ENCODE measurements around the gene HECW1.
"Not testable (repeated sequence)": the region's sequence is repeated elsewhere in the genome, so short reads cannot be mapped to it uniquely, and the experiment has no call there.

HECW1 gene

DNA sequence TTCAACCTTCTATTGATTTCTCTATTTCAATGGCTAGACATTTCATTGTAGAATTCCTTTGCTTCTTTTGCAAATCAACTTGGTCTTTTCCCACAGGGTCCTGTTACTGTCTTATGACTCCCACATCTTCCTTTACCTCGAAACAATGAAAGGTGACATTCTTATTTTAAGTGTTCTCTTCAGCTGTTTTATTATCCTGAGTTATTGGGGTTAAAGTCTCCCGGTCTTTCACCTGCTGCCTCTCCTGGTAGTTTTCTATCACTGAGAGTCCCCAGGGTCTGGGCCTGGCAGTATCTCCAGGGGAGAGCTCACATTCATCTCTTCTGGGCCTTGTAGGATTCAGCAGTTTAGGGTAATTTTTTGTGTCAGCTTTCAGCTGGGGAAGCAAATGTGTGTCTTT is 95.8 kb downstream of the HECW1 start:
- no peak for DNase-seq (ENCODE audit: low read depth in 2 of 2)

DNA sequence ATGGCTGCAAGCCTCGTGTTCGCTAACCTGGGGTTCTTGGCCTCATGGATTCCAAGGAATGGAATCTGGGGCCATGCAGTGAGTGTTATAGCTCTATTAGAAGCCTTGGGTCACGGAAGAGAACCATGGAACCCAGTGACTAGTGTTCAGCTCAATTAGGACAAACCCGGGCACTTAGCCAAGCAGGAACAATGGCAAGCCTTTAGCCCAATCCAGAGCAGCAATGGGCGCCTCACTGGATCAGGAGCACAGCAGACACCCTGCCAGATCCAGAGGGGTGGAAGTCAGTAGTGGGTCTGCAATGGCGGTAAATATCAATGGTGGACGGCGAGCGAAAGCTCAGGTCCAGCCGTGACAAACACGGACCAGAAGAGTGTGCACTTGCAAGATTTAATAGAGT is 98.1 kb downstream of the HECW1 start:
- DNase-seq (ENCODE audit: low read depth in 2 of 2): not testable (repeated sequence)

DNA sequence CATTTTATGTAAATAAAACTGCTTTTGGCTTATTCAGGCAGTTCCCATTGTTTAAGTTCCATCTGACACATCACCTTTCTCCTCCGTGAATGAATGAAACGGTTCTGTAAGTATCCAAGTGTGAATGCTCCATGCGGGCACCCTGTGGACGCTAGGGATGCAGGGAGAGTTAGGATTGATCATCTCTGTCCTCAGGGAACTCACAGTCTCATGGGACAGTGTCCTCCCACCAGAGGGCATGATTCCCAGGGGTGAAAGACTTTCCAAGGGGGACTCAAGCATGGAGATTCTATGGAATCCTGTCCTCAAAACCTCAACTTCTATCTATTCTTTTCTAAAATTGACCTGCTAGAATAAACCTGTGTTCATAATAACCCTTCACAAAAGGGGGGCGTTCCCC is 98.8 kb downstream of the HECW1 start:
- no peak for DNase-seq (ENCODE audit: low read depth in 2 of 2)

DNA sequence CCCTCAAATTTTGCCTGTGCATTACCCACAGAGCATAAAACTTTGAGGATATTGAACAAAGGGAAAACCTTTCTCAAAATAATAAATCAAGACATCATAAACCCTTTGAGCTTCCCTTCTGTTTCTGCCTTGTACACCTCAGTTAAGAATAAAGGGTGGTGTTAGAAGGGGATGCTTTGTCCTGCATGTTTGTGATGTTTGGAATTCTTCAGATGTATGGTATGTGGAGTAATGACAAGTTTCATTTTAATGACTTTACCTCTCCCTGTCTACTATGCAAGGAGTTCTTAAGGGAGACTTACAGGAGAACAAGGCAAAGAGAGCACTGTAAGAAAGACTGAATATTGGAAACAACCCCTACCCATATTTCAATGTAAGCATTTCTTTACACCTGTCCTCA is 99.2 kb downstream of the HECW1 start:
- no peak for DNase-seq (ENCODE audit: low read depth in 2 of 2)

DNA sequence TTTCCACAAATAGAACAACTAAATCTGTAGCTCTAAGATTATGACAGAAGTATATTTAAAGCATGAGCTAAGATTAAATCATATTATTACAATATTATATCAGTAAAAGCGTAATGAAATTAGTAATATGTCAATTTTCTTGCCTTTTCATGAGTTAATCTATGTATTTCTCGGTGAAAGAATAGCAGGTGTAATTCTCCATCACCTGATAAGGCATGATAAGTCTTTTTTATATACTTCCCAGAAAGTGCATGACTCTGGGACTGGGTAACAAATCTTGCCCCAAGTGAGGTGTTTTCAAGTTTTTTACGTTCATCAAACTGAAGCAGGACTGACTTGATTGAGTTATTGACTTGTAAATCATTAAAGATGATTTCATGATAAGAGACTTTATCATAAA is 100.5 kb downstream of the HECW1 start:
- no peak for DNase-seq (ENCODE audit: low read depth in 2 of 2)

DNA sequence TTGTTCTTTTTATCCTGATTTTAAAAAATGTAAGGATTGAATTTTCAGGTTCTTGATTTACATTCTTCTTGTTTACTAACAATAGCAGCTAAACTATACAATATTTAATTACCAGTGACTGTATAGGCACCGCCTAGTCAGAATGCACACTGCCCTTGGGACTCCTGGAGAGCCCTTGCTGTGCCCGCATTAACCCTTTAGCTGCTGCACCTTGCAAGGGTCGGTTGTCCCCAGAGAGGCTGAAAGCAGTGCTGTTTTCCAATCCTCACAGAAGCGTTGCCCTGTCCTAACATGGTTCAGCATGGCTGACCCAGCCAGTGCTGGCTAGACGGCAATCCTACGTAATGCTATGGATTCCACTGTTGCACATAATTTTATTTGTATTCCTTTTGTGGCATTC is 102.6 kb downstream of the HECW1 start:
- no peak for DNase-seq (ENCODE audit: low read depth in 2 of 2)

DNA sequence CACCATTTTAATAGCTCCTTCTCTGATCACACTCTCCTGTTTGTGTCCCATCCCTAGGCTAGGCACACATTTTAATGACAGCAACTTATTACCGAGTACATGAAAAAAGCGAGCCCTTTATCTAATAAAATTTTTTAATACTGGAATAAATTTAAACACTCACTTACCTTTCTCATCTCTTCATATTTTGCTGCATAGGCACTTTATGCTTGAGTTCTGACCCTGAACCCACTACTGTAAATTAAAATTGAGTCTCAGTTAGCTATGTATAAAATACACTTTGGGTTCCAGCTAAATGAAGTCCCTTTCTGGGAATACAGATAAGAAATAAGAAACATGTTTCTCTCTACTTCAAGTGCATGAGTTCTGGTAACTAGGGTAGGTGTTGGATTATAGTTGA is 104.6 kb downstream of the HECW1 start:
- no peak for DNase-seq (ENCODE audit: low read depth in 2 of 2)

DNA sequence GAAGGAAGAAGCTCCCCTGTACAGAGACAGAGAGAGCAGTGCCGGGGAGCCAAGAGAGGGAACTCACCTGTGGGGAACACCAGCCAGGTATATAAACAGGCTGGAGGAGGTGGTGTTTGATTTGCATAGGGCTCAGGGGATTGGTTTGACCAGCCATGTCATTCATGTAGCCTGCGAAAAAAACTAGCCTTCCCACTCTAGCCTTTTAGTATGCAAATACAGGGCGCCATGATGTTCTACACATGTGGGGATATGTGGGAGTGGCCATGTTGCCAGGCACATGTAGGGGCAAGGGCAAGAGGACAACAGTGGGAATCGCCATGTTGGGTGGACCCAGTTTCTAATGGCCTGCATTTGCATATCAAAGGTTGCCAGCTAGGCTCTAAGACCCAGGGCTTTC is 106.5 kb downstream of the HECW1 start:
- not testable (repeated sequence) for DNase-seq (ENCODE audit: low read depth in 2 of 2)

DNA sequence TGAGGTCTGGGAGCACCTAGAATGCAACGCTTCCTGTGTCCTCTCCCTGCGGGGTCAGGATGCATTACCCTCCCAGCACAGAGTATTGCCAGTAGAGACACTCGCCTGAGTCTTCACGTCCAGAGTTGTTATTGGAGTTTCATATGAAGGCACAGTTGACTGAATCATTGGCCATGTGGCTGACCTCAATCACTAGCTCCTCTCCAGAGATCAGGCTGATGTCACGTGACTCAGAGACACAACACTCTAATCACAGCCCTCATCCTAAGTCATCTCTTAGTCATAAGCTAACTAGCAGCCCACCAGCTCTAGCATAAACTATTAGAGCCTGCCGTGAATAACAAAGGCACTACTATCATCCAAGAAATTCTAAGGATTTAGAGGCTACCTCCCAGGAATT is 107.8 kb downstream of the HECW1 start:
- no peak for DNase-seq (ENCODE audit: low read depth in 2 of 2)

DNA sequence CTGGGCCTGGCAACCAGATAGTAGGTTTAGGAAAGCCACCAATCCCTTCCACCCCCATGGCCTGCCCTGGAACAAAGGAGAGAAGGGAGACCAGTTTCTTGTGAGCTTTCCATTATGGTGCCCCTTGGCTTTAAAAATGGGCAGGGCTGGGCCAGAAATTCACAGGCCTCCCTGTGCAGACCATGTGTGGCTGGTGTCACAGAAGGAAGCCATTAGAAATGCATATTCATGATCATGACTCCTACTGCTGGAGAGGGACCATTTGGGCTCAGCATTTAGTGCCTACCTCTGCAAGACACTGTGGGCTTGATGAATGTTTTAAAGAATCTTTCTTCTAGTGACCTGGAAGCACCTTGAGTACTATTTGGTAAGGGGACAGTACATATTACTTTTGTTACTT is 108.3 kb downstream of the HECW1 start:
- DNase-seq (ENCODE audit: low read depth in 2 of 2): no peak

DNA sequence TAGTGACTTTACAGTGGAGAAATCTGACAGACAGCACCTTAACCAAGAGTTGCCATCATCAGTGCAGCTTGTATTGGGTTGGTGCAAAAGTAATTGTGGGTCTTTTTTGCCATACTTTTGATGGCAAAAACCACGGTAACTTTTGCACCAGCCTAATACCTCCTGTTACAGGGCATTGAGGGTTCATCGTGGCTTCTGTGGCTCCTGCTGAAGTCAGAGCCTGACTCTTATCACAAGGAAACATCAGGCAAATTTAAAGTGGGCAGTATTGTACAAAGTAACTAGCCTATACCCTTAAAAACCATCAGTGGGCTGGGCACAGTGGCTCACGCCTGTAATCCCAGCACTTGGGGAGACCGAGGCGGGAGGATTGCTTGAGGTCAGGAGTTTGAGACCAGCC is 117.4 kb downstream of the HECW1 start:
- no peak for DNase-seq (ENCODE audit: low read depth in 2 of 2)

DNA sequence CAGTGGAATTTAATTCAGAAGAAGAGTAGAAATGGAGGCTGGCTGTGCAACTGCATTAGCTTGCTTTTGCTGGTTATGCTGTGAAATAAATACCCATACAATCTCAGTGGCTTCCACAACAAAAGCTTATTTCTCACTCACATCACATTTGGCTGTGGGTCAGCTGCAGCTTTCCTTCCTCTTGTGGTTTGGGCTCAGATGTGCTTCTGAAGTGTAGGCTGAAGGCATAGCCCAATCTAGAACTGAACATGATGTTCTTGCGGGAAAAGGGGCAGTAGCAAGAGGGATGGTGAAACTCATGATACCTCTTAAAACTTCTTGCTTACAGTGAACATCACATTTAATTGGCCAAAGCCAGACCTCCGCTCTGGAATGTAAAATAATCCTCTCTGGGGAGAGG is 119.9 kb downstream of the HECW1 start:
- no peak for DNase-seq (ENCODE audit: low read depth in 2 of 2)

DNA sequence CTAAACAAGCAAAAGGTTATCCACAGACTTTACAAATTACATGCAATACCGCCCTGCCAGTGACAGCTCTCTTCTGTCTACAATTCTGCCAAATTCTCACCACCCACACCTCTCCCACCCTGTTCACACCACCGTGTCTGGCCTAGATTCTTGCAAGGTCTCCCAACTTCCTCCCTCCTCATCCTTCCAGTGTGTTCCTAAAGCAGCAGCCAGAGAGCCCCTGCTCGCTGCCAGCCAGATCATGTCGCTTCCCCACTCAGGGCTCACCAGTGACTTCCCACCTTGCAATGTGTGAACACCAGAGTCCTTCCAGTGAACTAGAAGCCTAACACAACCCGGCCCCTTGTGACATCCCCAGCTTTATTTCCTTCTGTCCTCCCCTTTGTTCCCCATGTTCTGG is 121.6 kb downstream of the HECW1 start:
- no peak for DNase-seq (ENCODE audit: low read depth in 2 of 2)

DNA sequence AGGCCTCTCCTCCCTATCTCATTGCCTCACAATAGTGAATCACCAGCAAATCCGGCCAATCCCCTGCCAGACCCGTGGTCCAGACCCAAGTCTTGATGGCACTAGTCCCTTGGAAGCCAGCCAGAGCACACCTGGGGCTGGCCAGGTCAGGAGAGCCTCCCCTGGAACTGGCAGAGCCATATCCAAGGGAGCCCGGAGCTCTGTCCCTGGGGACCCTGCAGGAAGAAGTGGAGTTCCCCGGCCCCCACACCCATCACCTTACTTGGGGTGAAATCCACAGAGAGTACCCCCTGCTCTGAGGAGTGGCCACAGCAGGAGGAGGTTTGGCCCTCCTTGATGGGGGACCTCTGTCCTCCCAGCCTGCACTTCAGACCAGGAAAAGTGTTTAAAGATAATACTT is 122.5 kb downstream of the HECW1 start:
- no peak for DNase-seq (ENCODE audit: low read depth in 2 of 2)

DNA sequence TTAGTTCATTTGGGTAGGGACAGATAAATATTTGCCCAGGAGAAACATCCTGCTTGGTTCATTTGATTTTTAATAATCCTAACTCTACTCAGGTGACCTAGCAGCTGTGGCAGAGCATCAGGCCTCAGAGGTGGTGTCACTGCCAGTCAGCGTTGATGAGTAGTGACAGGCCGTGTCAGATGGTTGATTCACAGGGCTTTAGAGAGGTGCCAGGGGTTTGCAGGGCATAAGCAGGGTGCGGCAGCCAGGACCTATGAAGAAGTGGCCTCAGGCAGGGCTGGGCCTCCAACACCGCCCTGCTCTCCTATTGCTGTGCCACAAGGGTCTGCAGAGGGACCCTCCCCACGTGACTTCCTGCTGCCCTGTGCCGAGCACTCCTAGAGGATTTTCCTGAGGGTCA is 128.1 kb downstream of the HECW1 start:
- DNase-seq (ENCODE audit: low read depth in 2 of 2): no peak

DNA sequence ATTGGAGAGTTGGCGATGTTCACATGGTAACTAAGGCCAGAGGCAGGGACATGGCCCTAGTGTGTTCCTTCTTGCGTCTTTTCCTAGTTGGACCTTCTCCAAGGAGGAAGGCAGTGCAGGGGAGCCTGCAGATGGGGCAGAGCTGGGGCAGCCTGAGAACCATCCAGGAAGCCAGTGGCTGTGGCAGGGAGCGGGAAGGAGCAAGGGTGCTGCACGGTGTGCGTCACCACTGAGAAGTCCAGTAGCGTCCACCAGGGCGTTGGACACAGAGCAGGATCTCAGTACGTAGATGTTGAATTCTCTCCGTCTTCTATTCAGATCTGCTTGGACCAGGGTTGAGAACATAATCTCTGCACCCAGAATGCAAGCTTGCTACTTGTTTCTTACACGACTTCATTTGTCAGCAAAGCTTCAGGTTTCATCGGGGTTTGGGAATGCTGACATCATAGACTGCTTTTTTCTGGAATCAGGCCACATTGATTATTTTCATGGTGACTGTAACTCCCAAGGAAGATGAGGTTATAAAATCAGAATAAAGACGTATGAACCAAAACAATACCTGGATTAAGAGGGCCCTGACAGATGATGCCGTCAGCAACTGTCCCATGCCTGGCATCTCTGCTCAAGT is 130.3 kb downstream of the HECW1 start:
- DNase-seq (ENCODE audit: low read depth in 2 of 2): no peak

DNA sequence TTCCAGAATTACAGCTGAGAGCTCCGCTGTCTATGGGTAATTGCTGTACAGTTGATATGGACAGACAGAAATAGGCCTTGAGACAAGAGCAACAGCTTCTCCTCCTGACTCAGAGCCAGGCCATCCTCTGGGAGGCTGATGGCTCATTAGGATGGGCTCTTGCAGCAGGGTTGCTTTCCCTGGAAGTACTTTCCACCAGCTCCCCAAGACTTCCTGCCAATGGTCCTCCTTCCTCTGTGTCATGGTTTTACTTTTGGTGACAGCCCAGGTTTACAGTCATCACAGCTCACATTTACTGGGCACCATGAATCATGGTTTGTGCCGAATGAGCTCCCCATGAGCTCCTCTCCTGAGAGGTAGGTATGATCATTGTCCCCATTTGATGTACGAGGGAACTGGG is 131.8 kb downstream of the HECW1 start:
- no peak for DNase-seq (ENCODE audit: low read depth in 2 of 2)

DNA sequence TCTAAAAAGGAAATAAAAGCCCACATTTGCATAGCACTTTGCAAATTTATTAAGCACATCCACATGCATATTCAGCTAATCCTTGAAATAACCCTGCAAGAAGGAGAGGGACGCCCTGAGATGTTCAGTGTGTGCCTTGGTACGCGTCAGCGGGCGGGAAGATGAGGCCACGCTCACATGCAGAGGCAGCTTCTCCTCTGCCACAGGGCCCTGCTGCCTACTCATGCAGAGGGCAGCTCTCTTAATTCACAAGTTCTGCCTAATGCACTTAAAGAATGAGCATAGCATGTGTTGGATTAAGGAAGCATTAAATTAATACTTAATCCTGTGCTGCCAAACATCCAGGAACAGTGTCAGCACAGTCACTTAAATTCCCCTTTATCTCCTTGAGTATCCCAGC is 132.3 kb downstream of the HECW1 start:
- DNase-seq (ENCODE audit: low read depth in 2 of 2): no peak

DNA sequence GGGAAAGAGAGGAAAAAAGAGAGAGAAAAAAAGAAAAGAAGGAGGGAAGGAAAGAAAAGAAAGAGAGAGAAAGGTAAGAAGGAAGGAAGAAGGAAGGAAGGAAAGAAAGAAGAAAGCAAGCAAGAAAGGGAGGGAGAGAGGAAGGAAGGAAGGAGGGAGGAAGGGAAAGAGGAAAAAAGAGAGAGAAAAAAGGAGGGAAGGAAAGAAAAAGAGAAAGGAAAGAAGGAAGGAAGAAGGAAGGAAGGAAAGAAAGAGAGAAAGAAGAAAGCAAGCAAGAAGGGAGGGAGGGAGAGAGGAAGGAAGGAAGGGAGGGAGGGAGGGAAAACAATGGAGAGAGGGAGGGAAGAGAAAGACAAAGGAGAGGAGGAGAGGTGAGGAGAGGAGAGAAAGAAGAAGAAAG is 135.3 kb downstream of the HECW1 start:
- no peak for DNase-seq (ENCODE audit: low read depth in 2 of 2)

DNA sequence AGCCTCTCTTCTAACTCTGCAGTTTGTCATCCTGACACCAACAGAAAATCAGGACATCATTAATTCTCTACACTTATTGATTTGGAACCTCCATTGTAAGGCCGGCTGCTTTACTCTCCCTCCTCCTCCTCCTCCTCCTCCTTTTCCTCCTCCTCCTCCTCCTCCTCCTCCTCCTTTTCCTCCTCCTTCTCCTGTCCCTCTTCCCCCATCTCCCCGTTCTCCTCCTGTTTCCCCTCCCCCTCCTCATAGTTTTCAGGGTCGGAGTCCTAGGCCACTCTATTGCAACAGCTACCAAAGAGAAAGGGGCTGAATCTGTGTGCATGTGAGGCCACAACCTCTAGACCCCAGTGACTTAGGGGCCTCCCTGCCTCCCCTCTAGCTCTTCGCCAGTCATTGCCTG is 136.1 kb downstream of the HECW1 start:
- DNase-seq (ENCODE audit: low read depth in 2 of 2): no peak

DNA sequence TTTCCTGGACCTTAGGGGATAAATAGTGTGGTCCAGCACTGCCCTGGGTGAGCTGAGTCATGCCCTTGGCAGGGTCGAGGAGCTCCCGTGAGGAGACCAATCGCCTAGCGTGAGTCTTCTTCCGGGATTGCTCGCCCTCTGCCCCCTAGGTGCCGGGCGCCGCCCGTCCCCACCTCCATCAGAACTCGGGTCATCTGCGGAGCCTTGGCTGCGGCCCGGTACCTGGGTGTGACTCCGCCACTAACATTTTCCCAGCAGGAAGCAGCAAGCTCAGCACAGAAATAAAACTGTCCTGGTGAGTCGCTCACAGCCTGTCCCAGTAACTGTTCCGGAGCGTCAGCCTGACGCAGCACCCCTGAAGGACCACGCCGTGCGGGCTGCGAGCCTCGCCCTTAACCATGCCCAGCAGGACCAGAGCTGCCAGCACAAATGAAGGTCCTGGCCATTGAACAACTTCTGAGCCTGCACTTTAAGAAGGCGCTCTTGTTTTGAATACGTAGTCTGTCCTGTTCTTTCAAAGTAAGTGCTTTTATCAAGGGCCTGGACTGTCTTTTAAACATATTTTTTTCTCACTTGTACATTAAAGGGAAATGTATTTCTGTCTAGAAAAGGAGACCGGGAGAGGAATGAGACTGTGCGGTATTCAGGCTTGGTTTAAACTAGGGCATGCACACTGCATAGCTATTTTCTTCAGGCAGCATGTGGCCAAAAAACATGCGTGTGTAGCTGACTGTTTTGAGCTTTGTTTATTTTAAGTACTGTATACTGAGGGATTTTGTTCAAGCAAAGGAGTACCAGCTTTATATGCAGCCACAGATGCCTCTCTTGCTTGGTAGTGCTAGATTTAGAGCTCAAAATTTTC is 136.7 kb downstream of the HECW1 start:
- DNase-seq (ENCODE audit: low read depth in 2 of 2): no peak

DNA sequence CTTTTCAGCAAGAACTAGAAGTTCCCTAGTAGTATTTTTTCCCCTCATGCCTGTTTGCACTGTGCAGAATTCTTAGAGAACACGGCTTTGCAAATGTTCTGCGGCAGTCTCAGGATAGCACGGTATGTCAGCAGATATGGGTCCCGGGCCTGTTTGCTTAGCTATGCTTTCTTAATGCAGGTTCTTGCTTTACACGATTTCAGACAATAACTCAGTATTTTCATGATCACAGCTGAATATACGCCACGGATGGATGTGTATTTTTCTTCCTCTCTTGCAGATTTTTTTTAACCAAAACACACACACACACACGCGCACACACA is 137.3 kb downstream of the HECW1 start:
- DNase-seq (ENCODE audit: low read depth in 2 of 2): no peak

DNA sequence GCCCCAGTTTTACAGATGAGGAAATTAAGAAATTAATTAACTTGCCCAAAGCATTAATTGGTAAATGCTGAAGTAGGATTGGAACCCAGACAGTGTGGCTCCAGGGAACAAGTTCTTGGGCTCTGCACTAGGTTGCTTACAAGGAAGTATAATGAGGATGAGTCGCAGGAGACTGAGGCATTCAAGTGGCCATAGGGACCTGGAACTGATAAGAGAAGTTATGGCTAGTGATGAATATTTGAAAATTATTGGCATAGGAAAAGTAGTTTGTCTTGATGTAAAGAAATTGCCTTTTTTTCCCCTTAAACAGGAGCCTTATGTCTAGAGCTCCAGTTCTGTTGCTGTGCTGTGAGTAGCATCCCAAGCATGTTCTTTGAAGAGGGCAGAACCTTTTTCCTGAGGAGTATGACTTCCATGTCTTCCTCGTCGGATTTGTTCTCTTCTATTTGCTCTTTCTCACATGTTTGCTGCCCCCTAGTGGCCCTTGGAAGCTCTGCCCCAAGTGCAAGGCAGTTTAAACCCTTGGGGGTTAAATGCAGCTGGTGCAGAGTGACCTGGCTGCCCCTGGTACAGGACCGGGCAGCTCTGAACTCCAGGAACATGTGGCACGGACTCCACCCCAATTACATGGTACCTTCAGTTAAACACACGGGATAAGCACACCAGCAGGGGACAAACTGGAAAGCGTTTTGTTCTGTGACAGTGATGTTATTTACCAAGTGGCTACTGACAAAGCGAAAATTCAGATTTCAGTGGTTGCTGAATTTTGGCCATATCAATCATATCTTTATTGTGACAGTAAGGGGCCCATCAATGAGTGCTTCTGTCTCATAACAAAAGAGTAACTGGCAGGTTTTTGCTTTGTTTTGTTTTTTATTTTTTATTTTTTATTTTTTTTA is 148.8 kb downstream of the HECW1 start:
- DNase-seq (ENCODE audit: low read depth in 2 of 2): peak; percentile 34 to 35
